HG02623 (cell line): Measurements from ENCODE around the gene PDCD4.

Experiments
- ATAC-seq: cut with Tn5 transposase; IDR thresholded peaks from one replicate; pipeline ENCODE4 v1.9.1; 2021; ENCODE audit warnings: moderate library complexity; ENCODE audit not compliant: unreplicated experiment

PDCD4 gene

GRCh38 chr10:110841767-110842267 is 29.9 kb upstream of the PDCD4 start:
- peak; percentile 74 for ATAC-seq

GRCh38 chr10:110842326-110842904 is 29.3 kb upstream of the PDCD4 start:
- ATAC-seq, result no peak

DNA sequence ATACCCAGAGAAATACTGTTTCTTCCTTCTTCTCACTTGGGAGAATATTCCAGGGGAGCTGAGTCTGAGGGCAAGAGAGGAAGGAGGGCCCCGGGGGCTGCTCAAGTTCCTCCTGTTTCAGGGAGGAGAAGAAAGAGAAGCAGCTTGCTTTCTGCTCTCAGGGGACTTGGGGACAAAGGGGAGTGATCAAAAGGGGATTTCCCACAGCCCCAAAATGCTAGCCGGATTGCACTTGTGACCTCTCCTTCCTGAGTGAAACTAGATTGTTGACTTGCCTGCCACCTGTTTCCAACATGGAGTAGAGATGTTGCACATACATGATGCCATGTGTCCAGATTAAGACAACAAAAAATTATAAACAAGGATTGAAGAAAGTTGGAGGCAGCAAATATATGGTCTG is 28.7 kb upstream of the PDCD4 start:
- peak; percentile 65 for ATAC-seq

DNA sequence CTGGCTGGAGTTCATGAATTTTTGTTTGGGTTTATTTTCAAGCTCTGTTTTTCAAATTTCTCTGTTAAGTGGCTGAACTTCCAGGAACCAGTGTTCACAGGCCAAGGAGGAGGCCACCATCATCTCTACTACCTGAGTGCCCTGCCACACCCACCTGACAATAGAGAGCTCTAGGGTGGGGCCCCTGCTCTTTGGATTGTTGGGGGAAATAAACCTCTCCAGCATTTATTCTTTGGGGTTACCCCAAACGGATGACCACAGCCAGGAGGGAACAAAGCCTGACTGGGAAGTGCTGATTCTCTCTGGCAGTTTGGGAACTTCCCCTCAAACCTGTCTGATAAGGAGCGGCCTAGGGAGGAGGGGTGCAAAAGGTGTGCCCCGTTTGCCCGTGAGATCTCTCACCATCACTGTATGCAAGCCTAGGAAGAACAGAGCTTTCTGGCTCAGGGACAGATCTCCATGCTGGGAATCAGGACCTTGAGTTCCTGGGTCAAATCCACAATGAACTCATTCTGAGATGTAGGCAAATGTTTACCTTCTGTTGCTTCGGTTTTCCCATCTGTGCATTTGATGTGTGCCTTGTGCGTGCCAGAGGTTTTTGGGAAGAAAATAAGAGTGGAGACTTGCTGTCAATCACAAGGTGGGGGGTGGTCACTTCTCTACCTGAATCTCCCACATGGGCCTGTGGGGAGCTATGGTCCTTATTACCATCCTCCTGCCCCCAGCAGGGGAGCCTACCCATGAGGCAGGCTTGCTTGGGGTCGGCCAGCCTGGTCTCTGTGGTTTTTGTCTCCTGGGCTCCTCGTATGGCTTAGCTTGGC is 27.7 kb upstream of the PDCD4 start:
- ATAC-seq, result no peak

DNA sequence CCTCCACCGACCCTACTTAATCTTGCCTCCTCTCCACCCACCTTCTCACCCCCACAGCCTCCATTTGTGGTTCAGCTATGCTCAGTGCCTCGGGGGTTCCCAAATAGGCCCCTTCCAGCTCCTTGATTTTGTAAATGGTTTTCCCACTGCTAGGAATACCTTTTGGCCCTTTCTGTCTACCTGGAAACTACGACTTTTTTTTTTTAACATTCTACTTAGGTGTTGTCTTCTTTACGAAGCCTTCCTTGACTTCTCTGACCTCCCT is 27.2 kb upstream of the PDCD4 start:
- ATAC-seq, result no peak

DNA sequence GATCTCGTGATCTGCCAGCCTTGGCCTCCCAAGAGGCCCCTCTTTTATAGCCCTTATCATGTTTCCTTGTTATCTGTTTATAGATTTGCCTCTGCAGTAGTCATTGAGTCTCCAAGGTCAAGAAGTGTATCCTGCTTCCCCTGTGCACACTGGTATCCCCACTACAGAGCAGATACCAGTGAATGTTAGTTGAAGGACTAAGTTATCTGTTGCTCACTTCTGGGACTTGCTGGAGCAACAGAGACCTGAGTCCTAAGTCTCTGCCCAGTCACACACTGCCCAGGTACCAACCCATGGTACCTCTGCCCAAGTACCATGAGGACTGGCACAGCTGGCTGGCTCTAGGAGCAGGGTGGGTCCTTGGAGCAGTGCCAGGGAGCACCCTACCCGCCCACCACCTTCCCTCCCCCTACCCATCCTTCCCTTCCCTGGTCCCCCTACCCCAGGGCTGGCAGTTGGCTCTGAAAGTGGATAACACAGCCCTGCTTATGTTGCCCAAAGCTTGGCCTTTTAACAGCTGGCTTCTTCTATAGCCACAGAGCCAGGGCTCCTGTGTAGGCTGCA is 26.5 kb upstream of the PDCD4 start:
- no peak for ATAC-seq

DNA sequence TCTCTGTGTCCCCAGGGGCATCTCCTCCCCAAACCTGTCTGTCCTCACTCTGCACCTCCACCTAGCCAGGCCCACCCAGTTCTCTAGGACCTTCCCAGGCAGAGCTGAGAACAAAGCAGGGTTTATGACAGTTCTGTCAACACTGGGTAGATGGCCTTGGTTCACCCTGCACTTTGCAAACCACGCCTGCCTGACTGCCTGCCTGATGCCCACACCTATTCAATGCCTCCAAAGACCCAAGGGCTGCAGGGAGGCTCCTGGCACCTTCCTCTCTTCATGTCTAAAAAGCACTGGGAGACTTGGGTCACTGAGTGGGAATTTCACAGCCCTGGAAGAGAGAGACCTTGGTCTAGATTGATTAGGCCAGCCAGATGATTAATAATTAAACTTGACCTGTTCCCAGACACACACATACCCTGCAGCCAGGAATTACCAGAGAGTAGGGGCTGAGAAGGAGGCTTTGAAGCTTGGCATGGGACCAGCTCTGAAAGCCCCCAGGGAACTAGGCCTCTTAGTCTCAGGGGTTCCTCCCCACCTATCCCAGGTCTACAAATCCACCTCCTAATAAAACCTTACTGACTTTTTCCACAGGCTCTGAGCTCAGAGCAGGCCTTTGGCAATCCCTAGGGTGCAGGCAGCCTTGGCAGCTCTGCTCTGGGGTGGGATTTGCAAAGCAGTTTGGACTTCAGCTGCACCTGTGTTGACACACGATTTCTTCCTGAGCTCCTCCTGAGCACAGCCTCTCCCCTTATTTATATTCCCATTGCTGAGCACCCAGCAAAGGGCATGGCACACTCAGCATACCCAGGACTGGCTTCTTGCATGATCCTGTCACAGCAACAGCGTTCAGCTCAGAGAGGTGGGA is 25.7 kb upstream of the PDCD4 start:
- no peak for ATAC-seq

DNA sequence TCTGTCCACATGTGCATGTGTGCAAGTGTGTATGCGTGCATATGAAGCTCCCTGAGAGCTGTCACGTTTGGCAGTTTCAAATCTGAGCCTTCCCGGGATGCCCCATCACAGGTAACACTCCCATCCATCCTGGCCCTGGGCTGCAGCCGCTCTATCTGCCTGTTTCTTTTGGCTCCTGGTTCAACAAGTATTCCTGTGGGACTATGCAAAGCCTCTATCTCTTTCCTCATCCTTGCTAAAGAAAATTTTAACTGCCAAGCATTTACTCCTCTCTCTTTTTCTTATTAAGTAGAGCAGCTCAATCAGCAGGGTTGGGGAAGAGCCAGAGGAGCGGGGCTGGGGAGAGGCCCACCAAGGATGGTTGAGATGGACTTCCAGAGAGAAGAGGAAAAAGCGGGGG is 24.4 kb upstream of the PDCD4 start:
- no peak for ATAC-seq

DNA sequence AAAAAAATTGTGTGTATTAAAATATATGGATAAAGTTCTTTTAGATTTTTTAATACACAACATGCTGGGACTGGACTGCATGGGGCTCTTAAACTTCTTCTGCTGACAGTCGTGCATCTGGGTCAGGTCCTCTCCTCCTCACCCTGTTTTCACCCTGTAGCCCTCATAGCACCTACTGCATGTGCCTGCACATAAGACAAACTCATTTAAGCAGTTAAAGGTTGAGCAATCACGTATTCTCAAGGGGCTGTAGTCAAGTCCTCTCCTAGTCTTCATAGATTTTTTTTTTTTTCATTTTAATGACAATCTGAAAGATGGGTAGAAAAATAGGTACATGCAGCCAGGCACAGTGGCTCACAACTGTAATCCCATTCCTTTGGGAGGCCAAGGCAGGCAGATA is 23.6 kb upstream of the PDCD4 start:
- no peak for ATAC-seq

GRCh38 chr10:110850099-110850498 is 21.6 kb upstream of the PDCD4 start:
- ATAC-seq, result no peak

DNA sequence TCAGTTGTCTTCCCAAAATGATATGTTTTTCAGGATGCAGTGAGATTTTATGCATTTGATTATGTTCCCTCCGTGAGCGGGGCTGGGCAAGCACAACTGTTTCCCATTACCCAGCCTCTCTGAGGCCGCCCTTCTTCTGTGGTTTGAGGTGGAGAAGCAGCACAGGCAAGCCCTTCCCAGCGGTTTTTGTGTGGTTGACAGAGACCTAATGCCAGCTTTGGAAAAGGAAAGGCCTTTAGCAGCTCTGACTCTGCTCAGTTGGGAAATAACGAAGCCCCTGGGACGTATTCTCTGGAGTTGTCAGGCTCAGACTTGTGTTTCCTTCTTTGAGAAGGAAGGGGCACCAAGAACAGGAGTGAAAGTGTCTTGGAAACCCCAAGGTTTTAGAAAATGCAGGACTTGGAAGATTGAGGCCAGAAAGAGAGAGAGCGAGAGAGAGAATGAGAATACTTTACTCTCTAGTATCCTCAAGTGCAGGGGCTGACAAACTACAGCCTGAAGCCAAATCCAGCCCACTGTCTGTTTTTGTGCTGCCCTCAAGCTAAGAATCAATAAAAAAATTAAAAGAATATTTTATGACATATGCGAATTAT is 20.6 kb upstream of the PDCD4 start:
- ATAC-seq, result no peak

DNA sequence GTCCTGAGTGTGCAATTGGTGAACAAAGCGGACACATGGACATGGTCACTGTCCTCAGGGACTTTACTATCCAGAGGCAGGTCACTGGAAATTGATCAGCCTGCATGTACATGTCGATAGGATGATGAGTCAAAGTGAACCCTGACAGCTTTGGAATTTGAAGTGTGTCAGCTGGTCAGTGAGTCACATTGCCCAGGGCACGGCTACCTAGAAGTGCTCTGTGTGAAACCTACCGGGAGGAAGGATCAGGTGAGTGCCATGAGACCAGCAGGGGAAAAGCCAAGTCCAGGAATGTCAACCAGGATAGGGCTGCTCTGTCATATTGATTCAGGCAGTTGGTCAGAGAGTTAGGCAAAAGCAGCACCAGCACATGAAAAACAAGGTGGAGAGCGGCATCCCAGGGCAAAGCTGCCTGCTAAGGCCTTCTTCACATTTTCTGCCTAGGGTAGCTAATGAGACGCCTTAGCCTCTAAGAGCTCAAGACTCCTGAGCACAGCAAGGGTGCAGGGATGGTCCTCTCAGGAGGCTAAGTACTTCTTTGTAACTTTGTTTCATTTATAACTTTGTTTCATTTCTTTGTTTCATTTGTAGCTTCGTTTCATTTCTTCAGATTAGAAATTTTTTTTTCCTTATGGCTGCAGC is 19.4 kb upstream of the PDCD4 start:
- no peak for ATAC-seq

GRCh38 chr10:110852947-110853346 is 18.8 kb upstream of the PDCD4 start:
- ATAC-seq, result no peak

GRCh38 chr10:110853921-110854605 is 17.7 kb upstream of the PDCD4 start:
- ATAC-seq, result no peak

DNA sequence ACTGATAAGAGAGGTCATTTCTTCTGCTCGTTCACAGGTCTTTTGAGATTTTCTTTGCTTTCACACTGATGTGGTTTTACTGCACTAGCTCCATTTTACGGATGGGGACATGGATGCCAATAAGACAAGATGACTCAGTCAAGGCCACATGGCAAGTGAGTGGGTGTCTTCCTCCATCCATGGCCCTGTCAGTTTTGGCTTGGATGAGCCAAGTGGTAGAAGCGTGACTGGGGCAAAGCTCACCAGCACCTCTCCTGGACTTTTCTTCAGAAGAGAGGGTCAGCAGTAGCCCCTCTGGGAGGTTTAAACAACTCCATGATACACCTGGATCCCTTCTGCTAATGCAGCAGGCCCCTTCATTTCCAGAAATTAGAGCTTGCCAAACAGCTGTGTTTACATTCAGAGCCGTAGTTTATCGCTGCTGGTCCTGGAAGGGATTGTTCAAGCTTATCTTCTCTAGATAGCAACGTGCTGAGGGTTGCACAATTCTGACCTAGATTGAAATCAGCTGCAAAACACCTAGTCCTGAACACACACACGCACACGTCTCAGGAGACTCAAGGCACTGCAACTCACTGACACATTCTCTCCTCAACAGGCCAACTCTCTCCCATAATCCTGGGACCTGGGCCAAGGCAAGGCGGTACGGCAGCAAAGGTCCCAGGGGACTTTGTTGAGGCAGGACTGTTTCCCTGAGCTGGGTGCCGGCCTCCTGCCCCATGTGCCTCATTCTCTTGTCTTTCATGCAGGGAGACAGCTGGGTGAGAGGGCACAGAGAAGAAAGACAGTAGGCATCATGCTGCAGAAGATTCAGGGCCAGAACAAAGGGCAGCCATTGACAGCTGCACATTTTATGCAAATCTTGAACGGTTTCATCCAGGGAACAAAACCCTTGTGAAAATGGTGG is 14.2 kb upstream of the PDCD4 start:
- no peak for ATAC-seq

DNA sequence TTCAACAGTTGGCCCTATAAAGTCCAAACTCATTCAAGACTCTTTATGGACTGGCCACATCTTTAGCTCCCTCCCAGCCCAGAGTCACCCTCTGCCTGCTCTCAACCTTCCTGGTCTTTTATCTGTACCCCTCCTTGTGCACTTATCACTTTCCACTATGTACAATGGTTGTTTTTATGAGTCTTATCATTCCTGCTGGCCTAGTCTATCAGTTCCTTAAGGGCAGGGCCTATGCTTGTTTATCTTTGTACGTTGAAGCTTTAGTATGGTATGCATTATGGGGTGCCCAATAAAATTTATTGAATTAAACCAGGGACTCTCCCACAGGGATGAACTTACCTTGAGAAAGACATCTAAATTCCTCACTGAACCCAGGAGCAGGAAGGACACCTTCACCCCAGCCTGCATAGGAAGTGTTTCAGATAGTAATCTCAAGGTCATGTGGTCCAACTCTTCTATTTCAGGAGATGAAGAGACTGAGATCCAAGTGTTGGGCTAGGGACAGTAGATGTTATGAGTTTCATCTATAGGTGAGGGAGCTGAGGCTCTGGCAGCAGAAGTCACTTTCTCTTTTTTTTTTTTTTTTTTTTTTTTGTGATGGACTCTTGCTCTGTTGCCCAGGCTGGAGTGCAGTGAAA is 13.3 kb upstream of the PDCD4 start:
- no peak for ATAC-seq

DNA sequence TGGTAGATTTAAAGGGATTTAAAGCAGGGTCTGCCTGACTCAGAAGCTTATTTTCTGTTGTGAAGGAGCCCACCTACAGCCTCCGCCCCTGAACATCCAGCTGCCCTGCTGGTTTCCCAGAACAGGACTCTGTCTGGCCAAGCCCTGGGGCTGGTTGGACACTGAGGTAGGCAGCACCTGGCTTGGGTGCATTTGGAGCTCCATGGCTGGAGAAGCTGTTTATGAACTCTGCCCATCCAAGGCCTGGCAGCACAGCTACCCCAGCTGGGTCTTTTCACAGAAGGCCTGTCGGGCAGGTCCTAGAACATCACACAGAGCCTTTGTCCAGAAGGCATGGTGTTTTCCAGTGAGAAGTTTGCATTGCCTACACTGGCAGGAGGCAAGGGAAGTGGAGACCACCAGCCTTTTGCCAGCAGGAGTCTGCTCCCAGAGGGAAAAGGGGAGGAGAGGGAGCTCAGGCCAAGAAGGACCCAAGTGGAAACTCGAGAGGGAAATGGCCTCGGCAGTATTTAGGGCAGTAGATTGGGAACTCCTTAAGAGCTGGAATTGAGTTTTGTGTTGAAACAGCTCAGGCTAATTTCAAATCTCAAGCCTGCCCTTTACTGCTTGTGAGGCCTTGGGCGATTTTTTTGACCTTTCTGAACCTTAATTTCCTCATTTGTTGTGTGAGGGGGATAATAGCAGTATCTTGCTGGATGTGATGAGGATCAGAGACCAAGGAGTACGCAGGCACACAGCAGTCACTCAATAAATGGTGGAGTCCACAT is 12.3 kb upstream of the PDCD4 start:
- no peak for ATAC-seq

- no peak for ATAC-seq
Observed at GRCh38 chr10:110859973-110860376, 11.8 kb upstream of the PDCD4 start.
